LNCAP (cell line): Measurements from ENCODE around the gene MACROD2.

ENCODE experiments used
- CTCF ChIP-seq: fragments of 450-650 bp; IDR thresholded peaks from 2 replicates; pipeline ENCODE4 v1.5.1; 2017; ENCODE audit warnings: mild to moderate bottlenecking

The MACROD2 gene

GRCh38 chr20:15740046-15740775 is 1744.9 kb downstream of the MACROD2 start:
- no peak for TF ChIP-seq CTCF

GRCh38 chr20:15742087-15742486 is 1746.8 kb downstream of the MACROD2 start:
- no peak for TF ChIP-seq CTCF

- no peak for TF ChIP-seq CTCF
Measured at GRCh38 chr20:15742627-15743026, 1747.3 kb downstream of the MACROD2 start.

- TF ChIP-seq CTCF = no peak
Measured at GRCh38 chr20:15756002-15756753, 1760.9 kb downstream of the MACROD2 start.

GRCh38 chr20:15756754-15757115 is 1761.4 kb downstream of the MACROD2 start:
- TF ChIP-seq CTCF = no peak

- no peak for TF ChIP-seq CTCF
Measured at GRCh38 chr20:15759594-15759993, 1764.3 kb downstream of the MACROD2 start.

- no peak for TF ChIP-seq CTCF
Measured at GRCh38 chr20:15760001-15760621, 1764.8 kb downstream of the MACROD2 start.
